ENCODE measurements around the gene ARID1B.

ARID1B gene

GRCh38 chr6:156767603-156768467 lies 9.3 kb upstream of the ARID1B start:
- TF ChIP-seq, protein P1, sequence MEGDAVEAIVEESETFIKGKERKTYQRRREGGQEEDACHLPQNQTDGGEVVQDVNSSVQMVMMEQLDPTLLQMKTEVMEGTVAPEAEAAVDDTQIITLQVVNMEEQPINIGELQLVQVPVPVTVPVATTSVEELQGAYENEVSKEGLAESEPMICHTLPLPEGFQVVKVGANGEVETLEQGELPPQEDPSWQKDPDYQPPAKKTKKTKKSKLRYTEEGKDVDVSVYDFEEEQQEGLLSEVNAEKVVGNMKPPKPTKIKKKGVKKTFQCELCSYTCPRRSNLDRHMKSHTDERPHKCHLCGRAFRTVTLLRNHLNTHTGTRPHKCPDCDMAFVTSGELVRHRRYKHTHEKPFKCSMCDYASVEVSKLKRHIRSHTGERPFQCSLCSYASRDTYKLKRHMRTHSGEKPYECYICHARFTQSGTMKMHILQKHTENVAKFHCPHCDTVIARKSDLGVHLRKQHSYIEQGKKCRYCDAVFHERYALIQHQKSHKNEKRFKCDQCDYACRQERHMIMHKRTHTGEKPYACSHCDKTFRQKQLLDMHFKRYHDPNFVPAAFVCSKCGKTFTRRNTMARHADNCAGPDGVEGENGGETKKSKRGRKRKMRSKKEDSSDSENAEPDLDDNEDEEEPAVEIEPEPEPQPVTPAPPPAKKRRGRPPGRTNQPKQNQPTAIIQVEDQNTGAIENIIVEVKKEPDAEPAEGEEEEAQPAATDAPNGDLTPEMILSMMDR (IDR thresholded peaks at IDR 0.05) = no peak
- Histone ChIP-seq H3K27me3 (no peaks in the 10 kb centered on the region), H3K9me3 (no peaks in the 10 kb centered on the region), H3K36me3 (no peaks in the 10 kb centered on the region), H3K4me3 (ENCODE audit: low read depth in 1 of 2, low read length in 1 of 2) (no peak overlapping the region), H3K4me1 (ENCODE audit: control insufficient read depth in 1 of 2, insufficient read depth in 1 of 2, low read depth in 1 of 2, low read length in 1 of 2) (peaks cover 0 to 6% of the 10 kb centered on the region in 2 experiments), H3K27ac (no peak overlapping the region)

DNA sequence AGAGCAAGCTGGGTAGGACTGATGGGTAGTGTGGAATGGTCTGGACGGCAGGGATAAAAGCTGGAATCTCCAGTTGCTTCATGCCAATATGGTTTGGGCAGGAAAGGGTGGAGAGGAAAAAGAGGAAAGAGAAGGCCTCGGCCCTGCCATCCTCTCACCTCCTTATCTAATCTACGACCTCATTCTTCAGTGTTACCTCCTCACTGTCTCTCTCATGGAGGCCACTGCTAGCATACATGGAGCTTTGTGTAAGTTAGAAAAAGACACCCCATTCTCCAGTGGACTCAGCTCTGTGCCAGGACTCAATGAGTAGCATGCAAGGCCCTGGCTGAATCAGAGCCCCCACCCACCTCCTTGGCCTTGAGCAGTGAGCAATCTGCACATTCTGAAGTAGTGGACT lies 6.1 kb upstream of the ARID1B start:
- Histone ChIP-seq H3K9me3 (no peaks in the 10 kb centered on the region), H3K4me3 (ENCODE audit: low read depth in 1 of 2, low read length in 1 of 2) (no peak overlapping the region), H3K27me3 (peaks cover 29% of the 10 kb centered on the region), H3K27ac (no peak overlapping the region), H3K4me1 (ENCODE audit: control insufficient read depth in 1 of 2, insufficient read depth in 1 of 2, low read depth in 1 of 2, low read length in 1 of 2) (peaks cover 0 to 6% of the 10 kb centered on the region in 2 experiments), H3K36me3 (no peaks in the 10 kb centered on the region)
- TF ChIP-seq, protein P1 (IDR thresholded peaks at IDR 0.05) = no peak

DNA sequence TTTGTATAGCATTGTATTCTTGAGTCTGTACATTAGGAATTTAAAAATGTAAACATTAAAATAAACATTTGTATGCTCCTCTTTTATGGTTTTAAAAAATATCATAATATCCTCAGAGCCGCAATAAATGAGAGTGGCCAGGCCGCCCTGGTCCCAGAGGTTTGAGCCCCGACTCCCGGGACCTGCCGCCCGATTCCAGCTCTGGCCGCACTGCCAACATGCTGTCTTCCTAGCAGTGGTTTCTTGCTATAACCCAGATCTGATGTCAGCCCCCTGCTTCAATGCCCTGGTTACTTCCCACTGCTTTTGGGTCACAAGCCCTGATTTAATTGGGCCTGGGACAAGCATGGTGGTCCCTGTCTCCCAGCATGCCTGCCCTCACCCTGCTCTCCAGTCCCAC lies 5.4 kb upstream of the ARID1B start:
- TF ChIP-seq, protein P1 (IDR thresholded peaks at IDR 0.05) = no peak
- Histone ChIP-seq H3K27me3 (peaks cover 29% of the 10 kb centered on the region), H3K4me3 (ENCODE audit: low read depth in 1 of 2, low read length in 1 of 2) (no peak overlapping the region), H3K36me3 (no peaks in the 10 kb centered on the region), H3K9me3 (no peaks in the 10 kb centered on the region), H3K27ac (no peak overlapping the region), H3K4me1 (ENCODE audit: control insufficient read depth in 1 of 2, insufficient read depth in 1 of 2, low read depth in 1 of 2, low read length in 1 of 2) (peaks cover 5 to 12% of the 10 kb centered on the region in 2 experiments)

- TF ChIP-seq, protein P1 (IDR thresholded peaks at IDR 0.05) = no peak
- H3K27ac ChIP-seq = no peak overlapping the region
- H3K4me1 ChIP-seq (ENCODE audit: control insufficient read depth in 1 of 2, insufficient read depth in 1 of 2, low read depth in 1 of 2, low read length in 1 of 2) = peaks cover 7% of the 10 kb centered on the region in 2 experiments
- no peak overlapping the region for H3K4me3 ChIP-seq (ENCODE audit: low read depth in 1 of 2, low read length in 1 of 2)
- no peaks in the 10 kb centered on the region for H3K9me3 ChIP-seq
- no peaks in the 10 kb centered on the region for H3K36me3 ChIP-seq
- H3K27me3 ChIP-seq = peaks cover 29% of the 10 kb centered on the region
Observed at GRCh38 chr6:156773476-156773875, 3.7 kb upstream of the ARID1B start.

GRCh38 chr6:156773935-156774852 lies 3.0 kb upstream of the ARID1B start:
- TF ChIP-seq, protein P1 (IDR thresholded peaks at IDR 0.05) = no peak
- Histone ChIP-seq H3K4me1 (ENCODE audit: control insufficient read depth in 1 of 2, insufficient read depth in 1 of 2, low read depth in 1 of 2, low read length in 1 of 2) (peaks cover 7% of the 10 kb centered on the region in 2 experiments), H3K27me3 (peaks cover 29% of the 10 kb centered on the region), H3K27ac (no peak overlapping the region), H3K36me3 (no peaks in the 10 kb centered on the region), H3K4me3 (ENCODE audit: low read depth in 1 of 2, low read length in 1 of 2) (no peak overlapping the region), H3K9me3 (no peaks in the 10 kb centered on the region)

Measured in neutrophil (primary cell).